ENCODE measurements around the gene IL21R. TPM values are rescaled to one million over a fixed set of nuclear protein-coding genes. Genes with fewer than 3 reads are reported as not detected.
"Not testable (repeated sequence)": the region's sequence is repeated elsewhere in the genome, so short reads cannot be mapped to it uniquely, and the experiment has no call there.

The IL21R gene
- total RNA-seq, 1 donor from 2014 or later: under 0.01 TPM

- no peak for DNase-seq
These were observed 44.7 kb downstream of the IL21R start for GRCh38 chr16:27446721-27447120.

GRCh38 chr16:27447301-27447700 is 45.3 kb downstream of the IL21R start:
- DNase-seq: no peak

GRCh38 chr16:27448532-27449433 is 46.8 kb downstream of the IL21R start:
- DNase-seq: no peak

GRCh38 chr16:27449434-27450195 is 47.6 kb downstream of the IL21R start:
- peak; percentile 36 for DNase-seq

GRCh38 chr16:27450196-27450549 is 48.2 kb downstream of the IL21R start:
- no peak for DNase-seq

- DNase-seq: no peak
These were observed 50.9 kb downstream of the IL21R start for GRCh38 chr16:27452569-27453493.

GRCh38 chr16:27453494-27453825 is 51.5 kb downstream of the IL21R start:
- no peak for DNase-seq

- peak; percentile 66 for DNase-seq
These were observed 53.7 kb downstream of the IL21R start for GRCh38 chr16:27455700-27456099.

- DNase-seq: not testable (repeated sequence)
These were observed 55.6 kb downstream of the IL21R start for GRCh38 chr16:27457605-27457900.

- DNase-seq: no peak
These were observed 56.3 kb downstream of the IL21R start for GRCh38 chr16:27458258-27458657.

- DNase-seq: no peak
These were observed 57.2 kb downstream of the IL21R start for GRCh38 chr16:27458987-27459688.

GRCh38 chr16:27460213-27460612 is 58.2 kb downstream of the IL21R start:
- DNase-seq: no peak

- DNase-seq: no peak
These were observed 58.9 kb downstream of the IL21R start for GRCh38 chr16:27460663-27461482.

GRCh38 chr16:27461483-27462171 is 59.7 kb downstream of the IL21R start:
- peak; percentile 86 for DNase-seq

- DNase-seq: no peak
These were observed 60.3 kb downstream of the IL21R start for GRCh38 chr16:27462200-27462845.

GRCh38 chr16:27462846-27463682 is 61.1 kb downstream of the IL21R start:
- no peak for DNase-seq

GRCh38 chr16:27463741-27464591 is 62.0 kb downstream of the IL21R start:
- no peak for DNase-seq

All from dermis blood vessel endothelial cell (primary cell).